ENCODE results near the gene GYG2.
"Not testable (repeated sequence)": the region's sequence is repeated elsewhere in the genome, so short reads cannot be mapped to it uniquely, and the experiment has no call there.

The GYG2 gene

DNA sequence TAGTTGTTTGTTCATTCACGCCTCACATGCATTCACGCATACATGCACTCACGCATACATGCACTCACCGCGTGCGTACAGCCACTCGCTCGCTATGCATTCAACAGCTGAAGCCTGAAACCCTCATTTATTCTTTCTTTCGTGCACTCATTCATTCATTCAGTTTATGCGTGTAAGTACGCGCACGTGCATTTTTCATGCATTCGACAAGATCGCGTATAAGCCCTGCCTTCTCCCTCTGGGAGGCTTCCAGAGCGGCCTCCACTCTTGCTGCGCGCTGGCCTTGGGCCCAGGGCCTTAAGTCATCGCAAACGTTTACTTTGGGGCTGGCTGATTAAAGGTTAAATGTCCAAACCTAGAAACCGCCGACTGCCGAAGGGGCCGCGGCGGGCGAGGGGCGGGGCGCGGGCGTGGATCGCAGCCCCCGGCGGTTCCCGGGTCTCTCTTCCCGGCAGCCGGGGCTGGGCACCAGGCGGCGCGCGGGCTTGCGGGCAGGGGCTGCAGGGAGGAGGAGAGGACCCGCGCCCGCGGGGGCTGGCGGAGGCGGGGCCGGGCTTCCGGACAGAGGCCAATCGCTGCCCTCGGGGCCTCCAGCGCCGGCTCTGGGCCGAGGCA is at the start of gene GYG2:
TSS of gene GYG2 (plus strand) at position 587 of the 615 bp plus-strand sequence. CDS start 1,259 bp downstream, outside the sequence.
- peak; percentile 87 for DNase-seq
- Mint-ChIP-seq H3K4me1 (peaks cover 32% of the 10 kb centered on the region), H3K4me3 (peak within 1 kb of the TSS; percentile 73), H3K36me3 (ENCODE audit: low read depth) (peaks cover 24% of the 10 kb centered on the region), H3K27ac (no peak within 1 kb of the TSS), H3K27me3 (ENCODE audit: low read depth, poor library complexity) (no peaks in the 10 kb centered on the region), H3K9me3 (no peaks in the 10 kb centered on the region)
- TF ChIP-seq, protein P1, sequence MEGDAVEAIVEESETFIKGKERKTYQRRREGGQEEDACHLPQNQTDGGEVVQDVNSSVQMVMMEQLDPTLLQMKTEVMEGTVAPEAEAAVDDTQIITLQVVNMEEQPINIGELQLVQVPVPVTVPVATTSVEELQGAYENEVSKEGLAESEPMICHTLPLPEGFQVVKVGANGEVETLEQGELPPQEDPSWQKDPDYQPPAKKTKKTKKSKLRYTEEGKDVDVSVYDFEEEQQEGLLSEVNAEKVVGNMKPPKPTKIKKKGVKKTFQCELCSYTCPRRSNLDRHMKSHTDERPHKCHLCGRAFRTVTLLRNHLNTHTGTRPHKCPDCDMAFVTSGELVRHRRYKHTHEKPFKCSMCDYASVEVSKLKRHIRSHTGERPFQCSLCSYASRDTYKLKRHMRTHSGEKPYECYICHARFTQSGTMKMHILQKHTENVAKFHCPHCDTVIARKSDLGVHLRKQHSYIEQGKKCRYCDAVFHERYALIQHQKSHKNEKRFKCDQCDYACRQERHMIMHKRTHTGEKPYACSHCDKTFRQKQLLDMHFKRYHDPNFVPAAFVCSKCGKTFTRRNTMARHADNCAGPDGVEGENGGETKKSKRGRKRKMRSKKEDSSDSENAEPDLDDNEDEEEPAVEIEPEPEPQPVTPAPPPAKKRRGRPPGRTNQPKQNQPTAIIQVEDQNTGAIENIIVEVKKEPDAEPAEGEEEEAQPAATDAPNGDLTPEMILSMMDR (IDR thresholded peaks at IDR 0.05): no peak

DNA sequence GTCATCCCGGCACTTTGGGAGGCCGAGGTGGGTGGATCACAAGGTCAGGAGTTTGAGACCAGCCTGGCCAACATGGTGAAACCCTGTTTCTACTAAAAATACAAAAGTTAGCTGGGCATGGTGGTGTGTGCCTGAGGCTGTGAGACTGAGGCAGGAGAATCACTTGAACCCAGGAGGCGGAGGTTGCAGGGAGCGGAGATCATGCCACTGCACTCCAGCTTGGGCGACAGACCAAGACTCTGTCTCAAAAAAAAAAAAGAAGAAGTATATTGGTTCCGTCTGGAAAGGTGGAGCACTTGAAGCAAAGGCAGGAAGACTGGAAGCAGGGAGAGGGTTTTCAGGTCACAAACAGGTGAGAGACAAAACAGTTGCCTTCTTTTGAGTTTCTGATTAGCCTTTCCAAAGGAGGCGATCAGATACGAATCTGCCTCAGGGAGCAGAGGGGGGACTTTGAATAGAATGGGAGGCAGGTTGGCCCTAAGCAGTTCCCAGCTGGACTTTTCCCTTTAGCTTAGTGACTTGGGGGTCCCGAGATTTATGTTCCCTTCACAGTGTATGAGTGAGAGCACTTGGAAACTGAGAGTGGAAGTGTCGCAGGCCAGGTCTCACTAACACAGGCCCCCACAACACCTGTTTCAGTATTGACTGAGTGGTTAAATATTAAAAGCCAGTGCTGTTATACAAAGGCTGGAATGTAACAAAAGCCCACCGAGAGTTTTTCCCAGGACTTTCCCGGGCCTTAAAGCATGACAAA is 48.1 kb upstream of the GYG2 start:
- not testable (repeated sequence) for H3K4me3 Mint-ChIP-seq; H3K9me3 Mint-ChIP-seq; H3K36me3 Mint-ChIP-seq (ENCODE audit: low read depth); H3K27me3 Mint-ChIP-seq (ENCODE audit: low read depth, poor library complexity); DNase-seq
- H3K27ac Mint-ChIP-seq: peak overlapping the region; percentile 55
- H3K4me1 Mint-ChIP-seq: peaks cover 47% of the 10 kb centered on the region

- H3K36me3 Mint-ChIP-seq (ENCODE audit: low read depth): no peaks in the 10 kb centered on the region
- no peak overlapping the region for H3K4me3 Mint-ChIP-seq
- no peak for DNase-seq
- TF ChIP-seq, protein P1 (IDR thresholded peaks at IDR 0.05): no peak
- H3K27me3 Mint-ChIP-seq (ENCODE audit: low read depth, poor library complexity): peaks cover 9% of the 10 kb centered on the region
- H3K27ac Mint-ChIP-seq: no peak overlapping the region
- H3K4me1 Mint-ChIP-seq: peaks cover 47% of the 10 kb centered on the region
- no peaks in the 10 kb centered on the region for H3K9me3 Mint-ChIP-seq
These were observed 47.5 kb upstream of the GYG2 start for GRCh38 chrX:2781226-2781571.

GRCh38 chrX:2781698-2782097 is 47.0 kb upstream of the GYG2 start:
- Mint-ChIP-seq H3K27ac (peak overlapping the region; percentile 79), H3K27me3 (ENCODE audit: low read depth, poor library complexity) (peaks cover 9% of the 10 kb centered on the region), H3K4me3 (no peak overlapping the region), H3K9me3 (no peaks in the 10 kb centered on the region), H3K4me1 (peaks cover 47% of the 10 kb centered on the region), H3K36me3 (ENCODE audit: low read depth) (no peaks in the 10 kb centered on the region)
- TF ChIP-seq, protein P1 (IDR thresholded peaks at IDR 0.05): no peak
- no peak for DNase-seq

DNA sequence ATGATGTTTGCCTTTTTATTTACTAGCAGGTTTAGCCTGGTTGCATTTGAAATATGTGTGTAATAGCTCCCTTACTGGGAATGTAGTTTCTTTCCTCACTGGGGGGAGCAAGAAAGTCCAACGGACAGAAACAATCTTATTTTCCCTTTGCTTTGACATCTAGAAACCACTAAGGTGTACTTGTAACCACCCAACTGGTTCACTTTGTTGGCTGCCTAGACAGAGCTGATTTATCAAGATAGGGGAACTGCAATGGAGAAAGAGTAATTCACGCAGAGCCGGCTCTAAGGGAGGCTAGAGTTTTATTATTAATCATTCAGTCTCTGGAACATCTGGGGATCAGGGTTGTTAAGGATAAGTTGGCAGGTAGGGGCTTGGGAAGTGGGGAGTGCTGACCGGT is 46.6 kb upstream of the GYG2 start:
- peak overlapping the region; percentile 79 for H3K27ac Mint-ChIP-seq
- H3K4me3 Mint-ChIP-seq: no peak overlapping the region
- H3K36me3 Mint-ChIP-seq (ENCODE audit: low read depth): no peaks in the 10 kb centered on the region
- H3K9me3 Mint-ChIP-seq: no peaks in the 10 kb centered on the region
- TF ChIP-seq, protein P1 (IDR thresholded peaks at IDR 0.05): no peak
- H3K27me3 Mint-ChIP-seq (ENCODE audit: low read depth, poor library complexity): peaks cover 9% of the 10 kb centered on the region
- H3K4me1 Mint-ChIP-seq: peaks cover 47% of the 10 kb centered on the region
- DNase-seq: no peak

- DNase-seq: no peak
- Mint-ChIP-seq H3K36me3 (ENCODE audit: low read depth) (no peaks in the 10 kb centered on the region), H3K9me3 (no peaks in the 10 kb centered on the region), H3K27ac (no peak overlapping the region), H3K4me3 (no peak overlapping the region), H3K27me3 (ENCODE audit: low read depth, poor library complexity) (peaks cover 6% of the 10 kb centered on the region), H3K4me1 (peaks cover 47% of the 10 kb centered on the region)
- TF ChIP-seq, protein P1 (IDR thresholded peaks at IDR 0.05): no peak
These were observed 46.0 kb upstream of the GYG2 start for GRCh38 chrX:2782778-2783177.

All from nephron progenitor cell (in vitro differentiated cells).